Dedifferentiated amniotic fluid mesenchymal stem cell (primary cell): Measurements from ENCODE around the gene PPFIA1.

Source experiments
- DNase-seq: peaks from one replicate; pipeline ENCODE4 v3.0.0-alpha.2; 2016; ENCODE audit errors: extremely low spot score

The PPFIA1 gene

GRCh38 chr11:70432065-70432464 lies 161.6 kb downstream of the PPFIA1 start:
- DNase-seq, result no peak

- DNase-seq, result no peak
Measured at GRCh38 chr11:70432580-70432979, 162.1 kb downstream of the PPFIA1 start.

- DNase-seq, result no peak
Measured at GRCh38 chr11:70433038-70433437, 162.5 kb downstream of the PPFIA1 start.

GRCh38 chr11:70433526-70433925 lies 163.0 kb downstream of the PPFIA1 start:
- DNase-seq, result no peak
